ENCODE measurements around the gene RARA. TPM values are rescaled to one million over a fixed set of nuclear protein-coding genes. Genes with fewer than 3 reads are reported as not detected.
A peak's percentile ranks its signal among the peaks of the same experiment; 100 is the strongest.

RARA gene
- total RNA-seq, 6 experiments from 2014 or later = 27.1 to 32.2 (median 28.8) TPM

DNA sequence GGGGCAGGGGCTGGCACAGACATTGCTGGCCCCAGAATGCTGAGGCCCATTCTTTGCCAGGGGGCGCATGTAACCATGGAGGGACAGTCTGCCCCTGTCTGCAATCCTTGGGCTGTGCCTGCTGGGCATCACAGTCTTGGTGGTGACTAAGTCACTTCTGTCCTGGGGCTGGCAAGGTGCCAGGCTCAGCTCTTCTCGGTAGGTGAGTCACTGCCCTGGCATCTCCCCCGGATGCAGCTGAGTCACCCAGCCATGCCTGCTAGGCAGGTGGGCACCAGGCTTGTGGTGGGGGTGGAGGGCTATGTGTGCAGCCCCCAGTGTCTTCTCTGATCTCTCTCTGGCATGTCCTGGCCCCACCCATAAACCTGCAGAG is 5.6 kb downstream of the RARA start:
- H3K27ac Mint-ChIP-seq = peak overlapping the region; percentile 80
- H3K4me1 Mint-ChIP-seq (ENCODE audit: low read depth) = peaks cover 11% of the 10 kb centered on the region
- peak; percentile 95 for DNase-seq
- H3K9me3 Mint-ChIP-seq = no peaks in the 10 kb centered on the region
- no peaks in the 10 kb centered on the region; the same call in none of the 2 replicates for H3K27me3 Mint-ChIP-seq (ENCODE audit: insufficient read depth)
- 0 out of 2 replicates have a peak, but pooled peaks cover 8% of the 10 kb centered on the region for H3K36me3 Mint-ChIP-seq (ENCODE audit: low read depth)
- peak overlapping the region; percentile 70 for H3K4me3 Mint-ChIP-seq
- TF ChIP-seq, protein P1, sequence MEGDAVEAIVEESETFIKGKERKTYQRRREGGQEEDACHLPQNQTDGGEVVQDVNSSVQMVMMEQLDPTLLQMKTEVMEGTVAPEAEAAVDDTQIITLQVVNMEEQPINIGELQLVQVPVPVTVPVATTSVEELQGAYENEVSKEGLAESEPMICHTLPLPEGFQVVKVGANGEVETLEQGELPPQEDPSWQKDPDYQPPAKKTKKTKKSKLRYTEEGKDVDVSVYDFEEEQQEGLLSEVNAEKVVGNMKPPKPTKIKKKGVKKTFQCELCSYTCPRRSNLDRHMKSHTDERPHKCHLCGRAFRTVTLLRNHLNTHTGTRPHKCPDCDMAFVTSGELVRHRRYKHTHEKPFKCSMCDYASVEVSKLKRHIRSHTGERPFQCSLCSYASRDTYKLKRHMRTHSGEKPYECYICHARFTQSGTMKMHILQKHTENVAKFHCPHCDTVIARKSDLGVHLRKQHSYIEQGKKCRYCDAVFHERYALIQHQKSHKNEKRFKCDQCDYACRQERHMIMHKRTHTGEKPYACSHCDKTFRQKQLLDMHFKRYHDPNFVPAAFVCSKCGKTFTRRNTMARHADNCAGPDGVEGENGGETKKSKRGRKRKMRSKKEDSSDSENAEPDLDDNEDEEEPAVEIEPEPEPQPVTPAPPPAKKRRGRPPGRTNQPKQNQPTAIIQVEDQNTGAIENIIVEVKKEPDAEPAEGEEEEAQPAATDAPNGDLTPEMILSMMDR (IDR thresholded peaks at IDR 0.05) = peak; percentile 53

DNA sequence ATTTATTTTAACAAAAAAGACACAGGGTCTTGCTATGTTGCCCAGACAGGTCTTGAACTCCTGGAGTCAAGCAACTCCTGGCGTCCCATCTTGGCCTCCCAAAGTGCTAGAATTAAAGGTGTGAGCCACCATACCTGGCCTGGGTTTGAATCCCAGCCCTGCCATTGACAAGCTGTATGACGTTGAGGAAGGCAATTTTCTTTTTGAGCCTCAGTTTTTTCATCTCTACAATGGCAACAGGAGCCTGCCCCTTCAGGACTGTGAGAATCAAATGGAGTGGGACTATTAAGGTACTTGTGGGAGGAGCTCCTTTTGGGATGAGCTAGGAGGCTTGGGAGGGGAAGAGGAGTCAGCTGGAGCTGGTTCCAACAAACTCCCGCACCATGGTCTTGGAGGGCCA is 6.2 kb downstream of the RARA start:
- H3K4me3 Mint-ChIP-seq = no peak overlapping the region
- TF ChIP-seq, protein P1 (IDR thresholded peaks at IDR 0.05) = no peak

DNA sequence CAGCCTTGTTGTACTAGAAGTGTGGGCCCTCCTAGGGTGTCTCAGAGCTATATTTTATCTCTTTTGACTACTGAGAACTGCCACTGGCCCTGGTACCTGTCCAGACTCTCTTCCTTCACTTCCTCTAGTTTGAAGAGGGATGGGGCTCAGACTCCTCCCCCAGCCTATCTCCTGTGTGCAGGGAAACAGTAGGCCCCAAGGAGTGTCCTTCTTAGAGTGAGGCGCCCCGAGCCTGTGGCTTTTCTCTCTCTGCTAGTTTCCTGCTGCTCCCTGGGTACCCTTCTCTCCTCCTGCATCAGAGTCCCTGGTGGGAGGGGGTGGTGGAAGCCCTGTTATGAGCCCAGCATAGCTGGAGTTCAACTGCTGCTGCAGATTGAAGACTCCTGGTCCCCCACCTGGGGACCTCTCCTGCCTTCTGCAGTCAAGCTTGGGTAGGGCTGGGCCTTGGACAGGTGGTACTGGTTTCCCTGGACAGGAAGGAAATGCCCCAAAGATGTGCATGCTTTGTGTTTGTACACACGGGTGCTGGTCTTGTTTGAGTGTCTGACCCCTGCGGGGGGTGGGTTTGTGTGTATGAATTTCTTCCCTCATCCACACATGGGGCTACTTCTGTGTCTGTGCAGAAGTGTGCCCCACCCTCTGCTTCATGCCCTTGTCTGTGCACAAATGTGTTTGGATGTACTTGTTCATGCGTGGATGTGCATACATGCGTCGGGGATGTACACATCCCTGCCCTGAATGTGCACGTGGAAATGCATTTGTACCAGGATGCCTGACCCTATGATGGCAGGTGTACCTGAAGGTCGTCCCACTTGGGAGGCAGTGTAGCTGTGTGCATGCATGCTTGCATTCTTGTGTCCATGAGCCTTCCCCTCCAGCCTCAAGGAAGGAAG is 6.9 kb downstream of the RARA start:
- TF ChIP-seq, protein P1 (IDR thresholded peaks at IDR 0.05) = no peak; the same call in 1 of the 2 replicates
- no peaks in the 10 kb centered on the region; the same call in none of the 2 replicates for H3K27me3 Mint-ChIP-seq (ENCODE audit: insufficient read depth)
- H3K4me3 Mint-ChIP-seq = peak overlapping the region; percentile 67; the same call in 1 of the 2 replicates

More for the DNA sequence above, 6.2 kb downstream of the RARA start:
- H3K27ac Mint-ChIP-seq = peak overlapping the region; percentile 51; the same call in 1 of the 2 replicates
- no peaks in the 10 kb centered on the region for H3K9me3 Mint-ChIP-seq
- H3K36me3 Mint-ChIP-seq (ENCODE audit: low read depth) = 0 out of 2 replicates have a peak, but pooled peaks cover 8% of the 10 kb centered on the region
- no peaks in the 10 kb centered on the region; the same call in none of the 2 replicates for H3K27me3 Mint-ChIP-seq (ENCODE audit: insufficient read depth)
- no peak for DNase-seq
- peaks cover 18% of the 10 kb centered on the region for H3K4me1 Mint-ChIP-seq (ENCODE audit: low read depth)

DNA sequence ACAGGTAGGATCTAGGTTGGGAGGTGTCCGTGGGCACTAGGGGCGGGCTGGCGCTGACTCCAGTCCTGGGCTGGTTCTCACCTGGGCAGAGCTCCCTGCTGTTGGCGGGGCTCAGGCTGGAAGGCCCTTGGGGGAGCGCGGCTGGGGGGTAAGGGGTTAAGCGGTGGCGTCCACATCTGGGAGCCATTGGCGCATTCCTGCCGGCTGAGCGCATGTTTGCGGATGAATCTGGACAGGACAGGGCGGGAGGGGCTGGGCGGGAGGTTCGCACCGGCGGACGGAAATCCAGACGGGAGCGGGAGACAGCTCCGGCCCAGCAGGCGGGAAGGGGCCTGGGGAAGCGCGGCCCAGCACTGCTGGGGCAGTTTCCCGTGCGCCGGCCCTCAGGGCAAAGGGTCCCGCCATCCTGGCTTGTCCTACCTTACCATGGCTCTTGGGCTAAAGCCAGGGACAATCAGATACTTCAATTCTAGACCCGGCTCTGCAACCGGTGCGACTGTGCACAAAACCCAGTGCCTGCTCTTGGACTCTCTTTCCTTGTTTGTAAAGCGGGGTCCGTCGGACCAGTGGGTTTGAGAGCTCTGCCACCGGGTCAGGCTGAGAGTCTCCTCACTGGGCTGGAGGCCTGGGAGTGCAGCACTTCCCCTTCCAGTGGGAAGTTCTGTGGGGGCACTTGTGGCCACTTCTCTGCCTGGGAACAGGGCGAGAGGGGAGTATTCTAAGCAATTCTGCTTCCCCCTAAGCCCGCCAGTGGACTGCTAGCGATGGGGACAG is 7.8 kb downstream of the RARA start:
- peak; percentile 69 for DNase-seq
- peak overlapping the region; percentile 98 for H3K27ac Mint-ChIP-seq
- H3K27me3 Mint-ChIP-seq (ENCODE audit: insufficient read depth) = no peaks in the 10 kb centered on the region; the same call in 1 of the 2 replicates
- H3K9me3 Mint-ChIP-seq = no peaks in the 10 kb centered on the region
- H3K4me1 Mint-ChIP-seq (ENCODE audit: low read depth) = peaks cover 33% of the 10 kb centered on the region
- H3K36me3 Mint-ChIP-seq (ENCODE audit: low read depth) = 0 out of 2 replicates have a peak, but pooled peaks cover 8% of the 10 kb centered on the region
- peak overlapping the region; percentile 98 for H3K4me3 Mint-ChIP-seq
- TF ChIP-seq, protein P1 (IDR thresholded peaks at IDR 0.05) = peak; percentile 11; the same call in 1 of the 2 replicates

More for the DNA sequence above, 6.9 kb downstream of the RARA start:
- Mint-ChIP-seq H3K36me3 (ENCODE audit: low read depth) (0 out of 2 replicates have a peak, but pooled peaks cover 8% of the 10 kb centered on the region), H3K4me1 (ENCODE audit: low read depth) (peaks cover 25% of the 10 kb centered on the region), H3K27ac (peak overlapping the region; percentile 98), H3K9me3 (no peaks in the 10 kb centered on the region)
- no peak for DNase-seq

DNA sequence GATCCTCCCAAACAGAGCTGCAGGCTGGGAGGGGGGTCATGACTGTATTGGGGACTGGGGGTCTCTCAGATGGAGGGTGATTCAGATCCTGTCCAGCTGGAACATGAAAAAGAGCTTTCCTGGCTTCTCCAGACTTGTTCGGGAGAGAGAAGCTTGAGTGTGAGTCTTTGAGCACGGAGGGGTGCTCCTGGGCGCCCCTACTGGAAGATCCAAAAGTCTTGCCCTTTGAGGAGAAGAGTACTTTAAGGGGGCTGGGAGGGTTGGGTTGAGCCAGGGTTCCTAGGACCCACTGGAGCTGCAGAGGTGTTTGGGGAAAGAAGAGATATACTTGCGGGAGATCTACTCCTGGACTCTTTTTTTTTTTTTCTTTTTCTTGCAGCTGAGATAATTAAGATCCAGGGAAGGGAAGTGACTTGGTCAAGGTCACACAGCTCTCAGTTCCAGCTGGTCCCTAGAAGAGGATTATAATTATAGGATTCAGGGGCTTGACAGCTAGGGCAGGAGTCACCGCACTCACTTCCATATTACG is 8.4 kb downstream of the RARA start:
- Mint-ChIP-seq H3K27ac (peak overlapping the region; percentile 98), H3K27me3 (ENCODE audit: insufficient read depth) (no peaks in the 10 kb centered on the region), H3K36me3 (ENCODE audit: low read depth) (0 out of 2 replicates have a peak, but pooled peaks cover 8% of the 10 kb centered on the region), H3K4me1 (ENCODE audit: low read depth) (peaks cover 40% of the 10 kb centered on the region), H3K4me3 (peak overlapping the region; percentile 98), H3K9me3 (no peaks in the 10 kb centered on the region)
- DNase-seq = peak; percentile 72
- TF ChIP-seq, protein P1 (IDR thresholded peaks at IDR 0.05) = peak; percentile 78
